HG02759 (cell line): Measurements from ENCODE around the gene LTO1.

Experiments
- ATAC-seq: cut with Tn5 transposase; IDR thresholded peaks from one replicate; pipeline ENCODE4 v1.9.1; 2021; ENCODE audit warnings: mild to moderate bottlenecking, moderate library complexity; ENCODE audit not compliant: unreplicated experiment

LTO1 gene

DNA sequence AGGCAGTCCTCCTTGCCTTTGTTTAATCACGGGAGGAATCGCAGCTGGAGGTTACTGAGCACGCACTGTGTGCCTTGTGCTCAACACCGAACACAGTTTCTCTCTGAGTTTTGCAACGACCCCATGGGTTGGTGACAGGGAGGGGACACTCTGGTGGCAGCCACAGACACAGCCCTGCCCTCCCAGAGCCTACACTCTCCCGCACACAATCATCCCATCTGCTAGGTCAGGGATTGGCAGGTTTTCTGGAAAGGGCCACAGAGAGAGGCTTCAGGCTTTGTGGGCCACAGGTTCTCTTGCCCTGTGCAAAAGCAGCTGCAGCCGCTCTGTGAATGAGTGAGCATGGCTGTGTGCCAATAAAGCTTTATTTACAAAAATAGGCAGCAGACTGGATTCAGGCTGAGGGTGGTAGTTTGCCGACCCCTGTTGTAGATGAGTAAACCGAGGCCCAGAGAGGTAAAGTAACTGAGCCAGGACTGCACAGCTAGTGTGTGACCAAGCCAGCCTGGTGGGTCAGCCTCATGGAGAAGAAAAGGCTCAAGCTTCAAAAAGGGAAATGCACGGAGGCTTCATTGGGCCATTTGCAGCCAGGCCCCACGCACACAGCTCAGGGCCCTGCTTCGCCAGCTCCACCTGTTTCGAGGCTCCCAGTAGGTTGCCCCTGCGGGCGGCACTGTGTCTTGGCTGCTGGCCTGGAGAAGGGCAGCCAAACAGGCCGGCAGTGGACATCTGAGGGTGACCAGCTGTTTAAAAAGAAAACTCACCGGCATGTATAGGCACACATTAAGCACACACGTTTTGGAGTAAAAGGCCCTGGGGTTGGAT is 16.3 kb downstream of the LTO1 start:
- no peak for ATAC-seq

DNA sequence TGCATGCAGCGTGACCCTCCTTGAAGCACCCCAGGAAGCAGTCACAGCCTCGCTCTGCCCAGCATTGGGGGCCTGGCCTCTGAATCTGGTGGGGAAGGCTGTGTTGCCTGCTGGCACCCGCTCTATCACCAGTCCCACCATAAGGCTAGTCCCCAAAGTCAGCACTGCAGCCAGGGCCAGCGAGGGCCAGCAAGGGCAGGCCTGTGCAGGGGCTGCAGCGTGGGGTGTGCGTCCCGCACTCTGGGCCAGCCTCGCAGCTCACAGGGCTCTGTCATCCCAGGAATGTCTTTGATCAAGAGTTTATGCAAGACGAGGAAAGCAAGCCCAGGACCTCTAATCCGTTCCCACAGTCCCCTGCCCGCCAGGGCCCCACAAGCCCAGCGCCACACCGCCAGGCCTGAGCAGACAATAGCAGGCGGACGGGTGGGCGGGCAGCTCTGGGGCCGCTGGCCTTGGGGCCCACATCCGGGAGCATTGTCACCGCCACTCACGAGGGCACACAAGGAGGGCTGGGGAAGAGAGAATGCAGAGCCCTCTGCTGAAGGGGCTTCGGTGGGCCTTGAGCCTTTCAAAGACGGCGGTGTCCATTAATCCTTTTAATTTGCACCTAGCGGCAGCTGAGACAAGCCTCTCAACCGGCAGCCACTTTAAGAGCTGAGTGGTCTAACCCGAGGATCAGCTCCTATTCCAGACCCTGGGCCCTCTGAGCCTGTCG is 17.1 kb downstream of the LTO1 start:
- no peak for ATAC-seq

DNA sequence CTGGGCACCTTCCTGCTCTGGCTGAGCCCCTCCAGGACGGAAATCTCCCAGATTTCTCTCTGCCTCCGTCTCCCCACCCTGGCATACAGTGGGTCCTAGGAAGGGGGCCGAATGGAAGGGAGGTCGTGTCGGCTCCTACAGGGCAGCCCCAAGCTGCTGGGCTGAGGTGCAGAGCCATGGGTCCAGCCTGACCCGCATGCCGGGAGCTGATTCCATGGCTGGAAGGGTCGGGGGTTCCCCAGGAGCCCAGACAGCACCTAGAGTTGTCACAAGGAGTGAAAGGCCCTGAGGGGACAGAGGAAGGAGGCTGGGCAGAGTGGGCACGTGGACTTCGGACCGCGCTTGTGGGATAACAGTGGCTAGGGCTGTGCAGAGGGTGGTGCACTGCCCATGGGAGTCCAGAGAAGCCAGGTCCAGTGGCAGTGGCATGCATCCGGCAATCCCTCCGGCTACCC is 17.7 kb downstream of the LTO1 start:
- ATAC-seq = no peak

DNA sequence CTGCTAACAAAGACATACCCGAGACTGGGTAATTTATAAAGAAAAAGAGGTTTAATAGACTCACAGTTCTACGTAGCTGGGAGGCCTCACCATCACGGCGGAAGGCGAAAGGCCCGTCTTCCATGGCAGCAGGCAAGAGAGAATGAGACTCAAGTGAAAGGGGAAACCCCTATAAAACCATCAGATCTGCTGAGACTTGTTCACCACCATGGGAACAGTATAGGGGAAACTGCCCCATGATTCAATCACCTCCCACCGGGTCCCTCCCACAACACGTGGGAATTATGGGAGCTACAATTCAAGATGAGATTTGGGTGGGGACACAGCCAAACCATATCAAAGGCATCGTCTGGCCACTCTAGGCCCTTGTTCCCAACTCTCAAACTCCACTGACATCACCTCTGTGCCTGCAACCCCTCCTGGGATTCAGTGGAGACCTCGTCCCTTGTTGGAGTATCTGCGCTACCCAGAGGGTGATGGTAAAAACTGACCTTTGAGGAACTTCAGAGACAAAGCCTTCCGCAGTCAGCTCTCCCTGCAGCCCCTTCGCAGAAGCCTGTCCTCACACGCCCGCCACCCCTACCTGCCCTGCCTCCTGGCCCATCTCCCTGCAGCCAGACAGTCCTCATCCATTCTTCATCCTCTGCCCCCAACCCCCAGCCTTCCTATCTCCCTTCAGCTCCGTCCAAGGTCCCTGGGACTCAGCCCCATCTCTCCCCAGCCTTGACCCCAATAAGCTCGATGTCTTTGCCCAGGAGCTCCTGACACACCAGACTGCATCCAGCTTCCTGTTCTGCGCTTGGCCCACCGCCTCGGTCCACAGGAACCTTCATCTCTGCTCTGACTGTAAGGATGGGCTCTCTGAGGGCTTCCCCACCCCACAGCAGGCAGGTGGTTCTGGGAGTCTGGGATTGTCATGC is 18.4 kb downstream of the LTO1 start:
- ATAC-seq = no peak

DNA sequence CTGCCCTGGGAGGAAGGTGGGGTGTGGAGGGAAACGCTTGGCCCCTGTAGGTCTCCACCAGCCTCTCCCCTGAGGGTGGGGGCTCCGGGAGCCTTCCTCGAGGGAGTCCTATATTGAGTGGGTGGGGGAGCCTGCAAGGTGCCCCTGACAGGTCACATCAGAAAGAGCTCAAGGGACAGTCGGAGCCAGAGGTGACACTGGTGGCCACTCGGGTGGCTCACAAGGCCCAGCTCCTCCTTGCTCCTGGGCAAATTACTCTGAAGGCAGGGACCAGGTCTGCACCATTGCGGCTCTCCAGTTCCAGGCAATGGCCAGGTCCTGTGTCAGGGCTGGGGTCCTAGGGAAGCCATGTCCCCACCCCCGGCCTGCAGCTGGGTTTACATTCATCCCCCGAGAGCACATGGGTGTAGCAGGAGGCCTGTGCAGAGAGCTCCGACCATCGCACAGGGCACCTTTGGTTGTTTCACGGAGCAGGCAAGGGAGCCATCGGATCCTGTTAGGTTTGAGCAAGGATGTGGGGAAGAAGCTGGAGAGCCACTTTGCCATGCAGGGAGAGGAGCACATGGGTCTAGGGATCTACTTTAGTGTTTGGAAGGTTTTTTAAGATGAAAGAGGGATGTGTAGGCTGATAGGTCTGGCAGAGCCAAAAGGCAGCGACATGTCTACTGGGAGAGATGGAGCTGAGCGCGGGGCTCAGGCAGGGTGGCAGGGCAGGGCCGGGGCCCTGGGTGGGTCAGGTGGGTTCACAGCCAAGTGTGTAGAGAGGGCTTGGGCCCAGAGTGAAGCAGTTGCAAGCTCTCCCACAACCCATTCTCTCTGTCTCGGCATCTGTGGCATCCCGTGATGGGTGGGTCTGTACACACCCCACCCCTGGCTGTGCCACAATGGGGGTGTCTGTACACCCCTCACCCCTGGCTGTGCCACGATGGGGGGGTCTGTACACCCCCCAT is 19.4 kb downstream of the LTO1 start:
- no peak for ATAC-seq

DNA sequence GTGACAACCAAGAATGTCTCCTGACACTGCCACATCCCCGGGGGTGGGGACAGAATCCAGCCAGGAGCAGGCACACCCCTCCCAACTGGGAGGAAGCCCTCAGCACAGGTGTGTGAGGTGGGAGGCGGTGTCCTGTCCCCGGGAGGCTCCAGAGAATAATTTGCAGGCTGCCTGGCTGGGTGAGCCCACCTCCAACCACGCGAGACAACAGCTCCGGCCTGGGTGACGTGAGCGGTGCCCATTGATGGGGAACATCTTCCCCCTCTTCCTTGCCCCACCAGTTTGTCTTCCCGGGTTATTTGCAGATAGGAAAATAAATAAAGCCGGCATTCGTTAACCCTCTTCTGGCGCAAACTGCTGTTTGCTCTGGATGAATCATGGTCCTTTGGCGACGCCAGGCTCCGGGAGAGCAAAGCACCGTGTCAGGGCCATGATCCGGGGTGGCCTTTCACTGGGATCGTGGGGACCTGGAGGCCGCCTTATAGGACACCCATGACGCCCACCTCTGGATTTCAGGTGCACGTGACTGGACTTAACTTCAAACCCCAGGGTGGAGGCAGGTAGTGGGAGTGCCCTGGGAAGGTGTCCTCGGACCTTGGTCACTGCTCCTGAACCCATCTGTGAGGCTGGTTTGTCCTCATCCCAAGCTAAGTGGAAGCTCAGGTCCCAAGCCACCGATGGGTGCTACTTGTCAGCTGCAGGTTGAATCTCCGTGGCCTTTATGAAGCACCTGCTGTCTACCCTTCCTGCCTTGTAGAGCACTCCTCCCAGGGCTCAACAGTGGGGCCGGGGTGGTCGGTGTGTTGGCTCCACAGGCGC is 20.3 kb downstream of the LTO1 start:
- ATAC-seq = no peak

DNA sequence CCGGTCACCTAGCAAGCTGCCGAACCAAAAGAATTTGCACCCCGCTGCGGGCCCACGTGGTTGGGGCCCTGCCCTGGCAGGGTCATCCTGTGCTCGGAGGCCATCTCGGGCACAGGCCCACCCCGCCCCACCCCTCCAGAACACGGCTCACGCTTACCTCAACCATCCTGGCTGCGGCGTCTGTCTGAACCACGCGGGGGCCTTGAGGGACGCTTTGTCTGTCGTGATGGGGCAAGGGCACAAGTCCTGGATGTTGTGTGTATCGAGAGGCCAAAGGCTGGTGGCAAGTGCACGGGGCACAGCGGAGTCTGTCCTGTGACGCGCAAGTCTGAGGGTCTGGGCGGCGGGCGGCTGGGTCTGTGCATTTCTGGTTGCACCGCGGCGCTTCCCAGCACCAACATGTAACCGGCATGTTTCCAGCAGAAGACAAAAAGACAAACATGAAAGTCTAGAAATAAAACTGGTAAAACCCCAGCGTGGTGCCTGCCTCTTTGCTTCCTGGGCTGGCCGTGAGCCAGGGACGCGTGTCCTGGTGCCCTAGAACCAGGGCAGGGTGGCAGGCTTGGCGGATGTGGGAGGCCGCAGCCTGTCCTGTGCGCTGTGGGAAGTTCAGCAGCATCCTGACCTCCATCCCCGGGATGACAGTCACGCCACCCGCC is 21.0 kb downstream of the LTO1 start:
- ATAC-seq = no peak

DNA sequence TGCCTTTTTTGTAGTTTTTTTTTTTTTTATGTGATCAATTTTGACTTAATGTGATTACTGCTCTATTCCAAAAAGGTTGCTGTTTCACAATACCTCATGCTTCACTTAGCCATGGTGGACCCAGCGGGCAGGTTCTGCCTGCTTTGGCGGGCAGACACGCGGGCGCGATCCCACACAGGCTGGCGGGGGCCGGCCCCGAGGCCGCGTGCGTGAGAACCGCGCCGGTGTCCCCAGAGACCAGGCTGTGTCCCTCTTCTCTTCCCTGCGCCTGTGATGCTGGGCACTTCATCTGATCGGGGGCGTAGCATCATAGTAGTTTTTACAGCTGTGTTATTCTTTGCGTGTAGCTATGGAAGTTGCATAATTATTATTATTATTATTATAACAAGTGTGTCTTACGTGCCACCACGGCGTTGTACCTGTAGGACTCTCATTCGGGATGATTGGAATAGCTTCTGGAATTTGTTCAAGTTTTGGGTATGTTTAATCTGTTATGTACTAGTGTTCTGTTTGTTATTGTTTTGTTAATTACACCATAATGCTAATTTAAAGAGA is 21.7 kb downstream of the LTO1 start:
- no peak for ATAC-seq

DNA sequence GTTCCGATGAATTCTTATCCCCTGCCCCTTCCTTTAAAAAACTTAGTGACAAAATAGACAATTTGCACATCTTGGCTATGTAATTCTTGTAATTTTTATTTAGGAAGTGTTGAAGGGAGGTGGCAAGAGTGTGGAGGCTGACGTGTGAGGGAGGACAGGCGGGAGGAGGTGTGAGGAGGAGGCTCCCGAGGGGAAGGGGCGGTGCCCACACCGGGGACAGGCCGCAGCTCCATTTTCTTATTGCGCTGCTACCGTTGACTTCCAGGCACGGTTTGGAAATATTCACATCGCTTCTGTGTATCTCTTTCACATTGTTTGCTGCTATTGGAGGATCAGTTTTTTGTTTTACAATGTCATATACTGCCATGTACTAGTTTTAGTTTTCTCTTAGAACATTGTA is 22.2 kb downstream of the LTO1 start:
- ATAC-seq = no peak

DNA sequence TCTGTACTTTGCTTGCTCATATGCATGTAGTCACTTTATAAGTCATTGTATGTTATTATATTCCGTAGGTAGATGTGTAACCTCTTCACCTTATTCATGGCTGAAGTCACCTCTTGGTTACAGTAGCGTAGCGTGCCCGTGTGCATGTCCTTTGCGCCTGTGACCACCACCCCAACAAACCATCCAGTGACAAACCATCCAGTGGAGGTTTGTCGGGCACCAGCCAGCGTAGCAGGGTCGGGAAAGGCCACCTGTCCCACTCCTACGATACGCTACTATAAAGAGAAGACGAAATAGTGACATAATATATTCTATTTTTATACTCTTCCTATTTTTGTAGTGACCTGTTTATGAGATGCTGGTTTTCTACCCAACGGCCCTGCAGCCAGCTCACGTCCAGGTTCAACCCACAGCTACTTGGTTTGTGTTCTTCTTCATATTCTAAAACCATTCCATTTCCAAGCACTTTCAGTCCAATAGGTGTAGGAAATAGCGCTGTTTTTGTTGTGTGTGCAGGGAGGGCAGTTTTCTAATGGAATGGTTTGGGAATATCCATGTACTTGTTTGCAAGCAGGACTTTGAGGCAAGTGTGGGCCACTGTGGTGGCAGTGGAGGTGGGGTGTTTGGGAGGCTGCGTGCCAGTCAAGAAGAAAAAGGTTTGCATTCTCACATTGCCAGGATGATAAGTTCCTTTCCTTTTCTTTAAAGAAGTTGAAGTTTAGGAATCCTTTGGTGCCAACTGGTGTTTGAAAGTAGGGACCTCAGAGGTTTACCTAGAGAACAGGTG is 23.1 kb downstream of the LTO1 start:
- ATAC-seq = no peak

DNA sequence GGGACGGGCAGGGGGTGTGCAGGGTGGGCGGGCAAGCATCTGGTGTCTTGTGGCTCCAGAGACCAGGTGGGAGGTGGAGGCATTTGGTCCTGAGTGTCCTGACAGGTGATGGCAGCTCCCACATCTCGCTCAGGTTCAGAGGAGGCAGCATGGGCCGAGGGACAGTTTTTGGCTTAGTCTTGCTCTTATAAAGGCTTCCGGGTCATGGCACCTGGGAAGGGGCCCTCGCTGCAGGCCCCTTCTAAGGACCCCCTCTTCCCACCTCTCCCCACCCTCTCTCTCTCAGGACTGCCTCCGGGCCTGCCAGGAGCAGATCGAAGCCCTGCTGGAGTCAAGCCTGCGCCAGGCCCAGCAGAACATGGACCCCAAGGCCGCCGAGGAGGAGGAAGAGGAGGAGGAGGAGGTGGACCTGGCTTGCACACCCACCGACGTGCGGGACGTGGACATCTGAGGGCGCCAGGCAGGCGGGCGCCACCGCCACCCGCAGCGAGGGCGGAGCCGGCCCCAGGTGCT is 24.3 kb downstream of the LTO1 start:
- no peak for ATAC-seq

DNA sequence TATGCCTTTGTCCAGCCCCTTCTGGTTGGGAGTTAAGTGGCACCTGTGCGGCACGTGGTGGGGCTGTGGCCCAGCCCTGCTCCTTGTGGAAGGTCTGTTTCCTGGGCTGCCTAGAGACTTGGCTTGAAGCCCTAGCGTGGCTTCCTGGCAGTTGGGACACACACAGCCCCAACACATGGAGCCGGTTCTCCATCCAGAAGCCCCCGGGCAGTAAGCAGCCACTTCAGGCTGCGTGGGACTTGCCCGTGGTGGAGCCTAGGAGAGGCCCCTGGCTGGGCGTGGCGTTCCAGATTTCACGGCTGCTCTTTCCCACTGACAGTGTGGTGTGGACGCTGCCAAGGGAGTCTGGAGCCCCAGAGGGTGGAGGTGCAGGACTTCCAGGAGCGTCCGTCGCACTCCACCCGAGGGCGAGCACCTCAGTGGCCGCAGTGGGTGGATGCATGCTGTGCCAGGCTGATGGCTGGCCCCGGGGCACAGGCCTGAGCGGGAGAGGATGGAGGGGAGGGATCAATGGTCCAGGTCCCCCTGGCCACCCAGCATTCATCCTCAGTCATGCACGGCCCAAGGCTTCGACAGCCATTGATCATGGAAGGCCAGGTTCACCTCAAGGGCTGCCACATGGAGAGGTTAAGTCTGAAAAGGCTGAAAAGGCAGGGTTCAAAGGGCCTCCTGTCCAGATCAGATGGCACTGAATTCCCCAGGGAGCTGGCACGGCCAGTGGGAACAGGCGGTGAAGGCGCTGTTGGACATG is 24.9 kb downstream of the LTO1 start:
- ATAC-seq = no peak

DNA sequence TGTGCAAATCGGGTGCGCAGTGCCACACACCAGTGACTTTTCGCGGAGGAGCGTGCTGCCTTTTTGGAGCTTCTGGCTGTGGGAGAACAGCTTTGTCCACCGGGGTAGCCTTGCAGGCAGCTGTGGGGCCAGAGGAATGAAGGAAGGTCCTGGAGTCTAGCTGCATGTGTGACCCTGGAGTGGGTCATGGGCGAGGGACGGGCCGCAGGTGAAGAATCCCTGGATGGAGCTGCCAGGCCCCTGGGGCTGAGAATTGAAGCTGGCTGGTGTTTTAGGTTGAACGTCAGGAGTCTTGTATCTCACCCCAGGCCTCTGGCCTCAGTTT is 25.6 kb downstream of the LTO1 start:
- no peak for ATAC-seq

DNA sequence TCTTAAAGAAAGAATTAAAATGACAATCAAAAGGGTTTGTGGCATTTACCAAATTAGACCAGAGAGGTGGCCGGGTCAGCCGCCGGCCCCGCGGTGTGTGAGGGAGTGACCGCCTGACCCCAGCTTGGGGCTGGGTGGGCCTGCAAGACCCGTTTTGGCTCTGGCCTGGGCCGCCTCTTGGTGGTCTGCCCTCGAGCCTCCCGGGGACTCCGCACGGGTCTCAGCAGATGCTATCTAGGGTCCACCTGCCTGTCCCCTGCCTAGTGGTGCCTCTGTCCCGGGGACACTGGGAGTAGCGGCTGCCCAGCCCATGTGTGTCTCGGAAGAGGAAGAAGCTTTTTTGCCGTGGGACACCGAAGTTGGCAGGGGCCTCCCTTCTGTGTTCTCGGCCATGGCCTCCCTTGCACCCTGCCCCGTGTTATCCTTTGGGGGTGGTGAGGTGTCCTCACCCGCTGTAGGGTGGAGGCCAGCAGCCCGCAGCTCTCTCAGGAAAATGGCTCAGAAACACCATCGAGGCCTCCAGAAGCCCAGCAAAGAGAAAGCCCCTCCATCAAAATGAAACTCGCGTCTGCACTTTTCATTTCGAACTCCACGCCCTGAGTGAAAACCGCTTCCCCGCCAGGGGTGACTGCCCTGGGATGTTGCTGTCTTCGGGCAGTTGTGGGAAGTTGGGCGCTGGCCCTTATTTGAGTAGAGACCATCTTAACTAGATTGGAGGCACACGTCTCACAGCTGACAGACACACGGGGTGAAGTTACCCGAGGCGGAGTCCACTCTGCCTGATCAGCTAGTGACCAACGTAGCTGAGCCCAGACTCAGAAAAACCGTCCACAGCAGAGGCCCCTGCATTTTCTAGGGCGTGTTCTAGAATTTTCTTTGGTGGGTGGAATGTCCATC is 26.2 kb downstream of the LTO1 start:
- no peak for ATAC-seq

DNA sequence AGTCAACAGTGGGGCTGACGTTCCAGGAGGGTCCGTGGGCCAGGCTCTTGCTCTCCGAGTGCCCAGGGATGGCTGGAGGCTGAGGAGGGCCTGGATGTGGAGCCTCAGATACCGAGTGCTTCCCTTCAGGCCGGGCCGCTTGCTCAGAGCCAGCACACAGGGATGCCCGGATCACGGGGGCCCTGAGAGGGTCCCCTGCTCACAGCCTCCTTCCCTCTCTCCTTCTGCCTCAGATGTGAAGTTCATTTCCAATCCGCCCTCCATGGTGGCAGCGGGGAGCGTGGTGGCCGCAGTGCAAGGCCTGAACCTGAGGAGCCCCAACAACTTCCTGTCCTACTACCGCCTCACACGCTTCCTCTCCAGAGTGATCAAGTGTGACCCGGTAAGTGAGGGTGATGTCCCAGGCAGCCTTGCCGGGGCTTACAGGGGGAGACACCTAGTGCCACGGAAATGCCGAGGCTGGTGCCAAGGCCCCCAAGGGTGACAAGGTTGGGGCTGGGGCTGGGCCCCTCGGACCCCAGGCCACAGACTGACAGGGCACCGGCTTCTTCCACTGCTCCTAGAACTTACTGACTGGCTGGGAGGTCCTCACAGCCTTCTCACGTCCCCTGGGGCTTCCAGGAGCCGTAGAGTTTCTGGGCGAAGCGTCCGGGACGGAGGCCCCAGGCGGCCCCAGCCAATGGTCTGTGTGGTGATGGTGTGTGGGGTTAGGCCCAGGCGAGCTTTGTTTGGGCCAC is 27.2 kb downstream of the LTO1 start:
- no peak for ATAC-seq
